ENCODE results near the gene HCN4. TPM values are rescaled to one million over a fixed set of nuclear protein-coding genes. Genes with fewer than 3 reads are reported as not detected.
"Not testable (repeated sequence)": the region's sequence is repeated elsewhere in the genome, so short reads cannot be mapped to it uniquely, and the experiment has no call there.

Gene HCN4
- polyA plus RNA-seq (2012; ENCODE audit: insufficient read depth, insufficient read length, low read depth), result not detected

DNA sequence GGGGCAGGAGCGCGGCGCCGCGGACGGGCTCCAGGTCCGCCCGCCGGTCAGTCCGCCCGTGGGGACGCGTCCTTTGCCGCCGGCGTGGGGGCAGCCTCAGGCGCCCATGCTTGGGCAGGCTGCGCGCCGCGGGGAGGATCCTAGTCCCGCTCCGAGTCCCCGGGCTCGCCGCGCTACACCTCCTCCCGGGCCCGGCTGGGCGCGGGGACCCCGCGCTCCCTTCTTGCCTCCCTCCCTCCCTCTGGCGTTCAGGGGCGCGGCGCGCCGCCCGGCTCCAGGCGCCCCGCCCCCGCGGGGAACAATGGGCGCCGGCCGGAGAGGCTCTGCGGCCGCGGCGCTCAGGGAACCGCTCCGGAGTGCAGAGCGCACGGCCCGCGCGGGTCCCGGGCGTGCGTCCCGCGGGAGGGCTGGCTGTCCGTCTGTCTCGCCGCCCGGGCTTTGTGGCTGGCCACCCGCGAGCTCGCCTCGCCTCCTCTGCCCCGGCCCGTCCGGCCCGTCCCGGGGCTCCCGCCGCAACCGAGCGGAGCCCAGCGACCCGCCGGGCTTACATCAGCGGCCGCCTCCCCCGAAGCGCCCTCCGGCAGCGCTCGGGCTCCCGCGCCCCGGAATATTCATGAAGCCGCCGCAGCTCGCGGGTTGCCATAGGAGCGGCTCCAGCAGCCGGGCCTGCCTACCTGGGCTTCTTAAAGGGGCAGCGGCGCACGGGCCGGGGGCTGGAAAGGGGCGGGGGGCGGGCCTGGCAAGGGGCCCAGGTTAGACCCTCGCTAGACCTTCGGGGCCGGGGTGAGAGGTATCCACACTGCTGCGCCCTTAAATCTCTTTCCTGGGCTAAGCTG lies at the start of gene HCN4:
HCN4 (minus strand) TSS at position 658 of the 836 bp plus-strand sequence. CDS start 688 bp downstream, outside the sequence.
- no peaks in the 10 kb centered on the region for H3K9me3 ChIP-seq
- no peak for DNase-seq
- TF ChIP-seq, protein P1, sequence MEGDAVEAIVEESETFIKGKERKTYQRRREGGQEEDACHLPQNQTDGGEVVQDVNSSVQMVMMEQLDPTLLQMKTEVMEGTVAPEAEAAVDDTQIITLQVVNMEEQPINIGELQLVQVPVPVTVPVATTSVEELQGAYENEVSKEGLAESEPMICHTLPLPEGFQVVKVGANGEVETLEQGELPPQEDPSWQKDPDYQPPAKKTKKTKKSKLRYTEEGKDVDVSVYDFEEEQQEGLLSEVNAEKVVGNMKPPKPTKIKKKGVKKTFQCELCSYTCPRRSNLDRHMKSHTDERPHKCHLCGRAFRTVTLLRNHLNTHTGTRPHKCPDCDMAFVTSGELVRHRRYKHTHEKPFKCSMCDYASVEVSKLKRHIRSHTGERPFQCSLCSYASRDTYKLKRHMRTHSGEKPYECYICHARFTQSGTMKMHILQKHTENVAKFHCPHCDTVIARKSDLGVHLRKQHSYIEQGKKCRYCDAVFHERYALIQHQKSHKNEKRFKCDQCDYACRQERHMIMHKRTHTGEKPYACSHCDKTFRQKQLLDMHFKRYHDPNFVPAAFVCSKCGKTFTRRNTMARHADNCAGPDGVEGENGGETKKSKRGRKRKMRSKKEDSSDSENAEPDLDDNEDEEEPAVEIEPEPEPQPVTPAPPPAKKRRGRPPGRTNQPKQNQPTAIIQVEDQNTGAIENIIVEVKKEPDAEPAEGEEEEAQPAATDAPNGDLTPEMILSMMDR (IDR thresholded peaks at IDR 0.05; ENCODE audit: low read depth, low read length), result no peak
- H3K4me3 ChIP-seq (ENCODE audit: low read depth, low read length), result no peak within 1 kb of the TSS
- H3K4me1 ChIP-seq, result no peaks in the 10 kb centered on the region
- peaks cover 90% of the 10 kb centered on the region for H3K27me3 ChIP-seq
- H3K36me3 ChIP-seq, result no peaks in the 10 kb centered on the region

DNA sequence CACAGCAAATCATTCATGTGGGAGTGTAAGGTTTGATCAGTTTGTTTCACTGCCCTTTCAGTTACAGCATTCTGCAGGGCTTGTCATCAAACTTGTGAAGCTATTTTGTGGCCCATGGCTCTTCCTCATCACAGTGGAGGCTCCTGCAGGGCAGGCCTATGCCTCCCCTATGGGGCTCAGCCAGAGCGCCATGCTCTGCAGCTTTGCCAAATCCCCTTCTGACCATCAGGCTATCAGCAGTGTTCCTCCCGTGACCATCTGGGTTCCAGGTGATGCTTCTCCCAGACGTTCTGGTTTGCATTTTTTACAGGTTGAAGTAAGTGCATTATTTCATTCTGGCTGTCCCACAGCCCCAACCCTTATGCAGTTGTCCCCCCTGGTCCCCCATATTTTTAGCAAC lies 46.1 kb upstream of the HCN4 start:
- no peaks in the 10 kb centered on the region for H3K27me3 ChIP-seq
- H3K36me3 ChIP-seq, result no peaks in the 10 kb centered on the region
- no peak overlapping the region for H3K4me3 ChIP-seq (ENCODE audit: low read depth, low read length)
- no peaks in the 10 kb centered on the region for H3K9me3 ChIP-seq
- H3K4me1 ChIP-seq, result no peaks in the 10 kb centered on the region
- TF ChIP-seq, protein P1 (IDR thresholded peaks at IDR 0.05; ENCODE audit: low read depth, low read length), result no peak
- DNase-seq, result no peak

DNA sequence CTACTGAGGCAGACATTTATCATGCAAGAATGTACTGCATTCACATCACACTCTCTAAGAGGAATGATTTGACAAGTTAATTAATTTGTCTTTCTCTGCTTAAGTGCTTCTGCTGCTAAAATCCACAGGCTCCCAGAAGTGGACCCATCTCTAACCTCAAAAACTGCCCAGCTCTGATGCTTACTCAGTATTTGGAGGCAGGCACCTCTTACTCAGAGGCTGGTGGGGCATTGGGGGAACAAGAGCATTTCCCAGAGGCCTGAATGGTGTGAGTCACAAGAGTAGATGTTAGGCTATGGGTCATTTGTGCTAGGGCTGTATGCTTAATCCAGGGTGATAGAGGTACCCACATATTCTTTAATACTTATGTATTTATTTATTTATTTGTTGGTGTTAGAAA lies 34.4 kb upstream of the HCN4 start:
- TF ChIP-seq, protein P1 (IDR thresholded peaks at IDR 0.05; ENCODE audit: low read depth, low read length), result no peak
- Histone ChIP-seq H3K4me1 (no peaks in the 10 kb centered on the region), H3K36me3 (no peaks in the 10 kb centered on the region)

DNA sequence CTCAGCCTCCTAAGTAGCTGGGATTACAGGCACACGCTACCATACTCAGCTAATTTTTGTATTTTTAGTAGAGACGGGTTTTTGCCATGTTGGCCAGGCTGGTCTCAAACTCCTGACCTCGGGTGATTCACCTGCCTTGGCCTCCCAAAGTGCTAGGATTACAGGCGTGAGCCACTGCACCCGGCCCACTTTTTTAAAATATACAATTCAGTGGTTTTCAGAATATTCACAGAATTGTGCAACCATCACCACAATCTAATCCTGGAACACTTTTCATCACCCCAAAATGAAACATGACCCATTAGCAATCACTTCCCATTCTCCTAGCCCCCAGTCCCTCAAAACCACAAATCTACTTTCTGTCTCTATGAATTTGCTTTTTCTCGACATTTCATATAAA lies 31.5 kb upstream of the HCN4 start:
- H3K4me1 ChIP-seq; H3K9me3 ChIP-seq; H3K4me3 ChIP-seq (ENCODE audit: low read depth, low read length); H3K36me3 ChIP-seq; DNase-seq; H3K27me3 ChIP-seq: not testable (repeated sequence)

More for the DNA sequence above, 34.4 kb upstream of the HCN4 start:
- Histone ChIP-seq H3K27me3 (no peaks in the 10 kb centered on the region), H3K9me3 (no peaks in the 10 kb centered on the region), H3K4me3 (ENCODE audit: low read depth, low read length) (no peak overlapping the region)
- no peak for DNase-seq

DNA sequence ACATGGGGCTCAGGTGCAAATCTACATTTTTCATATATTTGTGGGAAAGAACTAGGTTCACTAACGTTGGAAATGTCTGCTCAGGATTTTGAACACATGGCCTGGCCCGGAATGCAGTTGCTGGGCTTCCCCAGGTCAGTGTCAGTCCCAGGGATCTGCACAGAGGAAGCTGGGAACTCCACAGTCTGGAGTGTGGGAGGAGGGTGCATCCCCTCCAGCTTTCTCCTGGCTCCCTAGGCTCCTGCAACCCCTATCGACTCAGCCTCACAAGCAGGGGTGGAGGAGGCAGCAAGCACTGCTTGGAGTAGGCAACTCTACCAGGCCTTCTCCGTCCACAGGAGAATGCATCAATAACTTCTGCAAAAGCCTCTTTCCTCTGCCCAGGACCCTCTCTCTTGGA lies 30.1 kb upstream of the HCN4 start:
- H3K4me3 ChIP-seq (ENCODE audit: low read depth, low read length), result no peak overlapping the region
- no peaks in the 10 kb centered on the region for H3K36me3 ChIP-seq
- DNase-seq, result no peak
- no peaks in the 10 kb centered on the region for H3K4me1 ChIP-seq
- TF ChIP-seq, protein P1 (IDR thresholded peaks at IDR 0.05; ENCODE audit: low read depth, low read length), result no peak
- no peaks in the 10 kb centered on the region for H3K27me3 ChIP-seq
- no peaks in the 10 kb centered on the region for H3K9me3 ChIP-seq

DNA sequence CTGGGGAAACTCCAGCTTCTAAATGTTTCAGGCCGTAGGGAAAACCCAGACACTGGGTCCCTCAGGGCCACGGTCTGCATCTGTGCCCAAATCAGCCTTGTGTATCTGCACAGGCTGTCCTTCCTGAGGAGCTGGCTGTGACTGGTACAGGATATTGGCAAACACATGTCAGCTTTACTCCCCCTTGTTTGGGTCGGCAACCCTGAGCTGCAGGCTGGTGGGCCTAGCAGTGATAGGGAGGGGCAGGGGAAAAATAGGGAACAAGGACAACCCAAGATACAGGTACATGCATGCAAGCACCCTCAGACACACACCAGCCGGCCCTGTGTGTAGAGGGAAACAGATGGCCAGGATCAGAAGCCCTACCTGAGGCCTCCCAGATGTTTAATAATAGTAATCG lies 28.7 kb upstream of the HCN4 start:
- Histone ChIP-seq H3K36me3 (no peaks in the 10 kb centered on the region), H3K4me3 (ENCODE audit: low read depth, low read length) (no peak overlapping the region), H3K27me3 (no peaks in the 10 kb centered on the region), H3K9me3 (no peaks in the 10 kb centered on the region), H3K4me1 (no peaks in the 10 kb centered on the region)
- TF ChIP-seq, protein P1 (IDR thresholded peaks at IDR 0.05; ENCODE audit: low read depth, low read length), result no peak
- no peak for DNase-seq
